Kidney tubule cell (primary cell): Measurements from ENCODE around the gene LMO4.

ENCODE experiments used
- DNase-seq: peaks from one replicate; pipeline ENCODE4 v3.0.0-alpha.2; 2018; ENCODE audit warnings: low spot score

LMO4 gene

DNA sequence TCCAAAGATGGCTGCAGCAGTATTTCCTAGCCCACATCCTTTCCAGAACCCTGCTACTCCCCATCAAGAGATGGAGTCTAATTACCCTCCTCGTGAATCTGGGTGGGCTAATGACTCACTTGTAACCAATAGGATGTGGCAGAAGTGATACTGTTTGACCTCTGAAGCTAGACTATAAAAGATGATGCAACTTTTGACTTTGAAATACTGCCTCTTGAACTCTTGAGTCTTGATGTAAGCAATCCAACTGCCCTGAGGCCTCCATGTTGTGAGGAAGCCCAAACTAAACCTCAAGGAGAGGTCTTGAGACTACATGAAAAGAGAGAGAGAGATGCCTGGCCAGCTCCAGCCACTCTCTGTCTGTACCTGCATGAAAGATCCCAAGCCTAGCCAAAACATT, 29.5 kb downstream of the LMO4 start:
- no peak for DNase-seq

DNA sequence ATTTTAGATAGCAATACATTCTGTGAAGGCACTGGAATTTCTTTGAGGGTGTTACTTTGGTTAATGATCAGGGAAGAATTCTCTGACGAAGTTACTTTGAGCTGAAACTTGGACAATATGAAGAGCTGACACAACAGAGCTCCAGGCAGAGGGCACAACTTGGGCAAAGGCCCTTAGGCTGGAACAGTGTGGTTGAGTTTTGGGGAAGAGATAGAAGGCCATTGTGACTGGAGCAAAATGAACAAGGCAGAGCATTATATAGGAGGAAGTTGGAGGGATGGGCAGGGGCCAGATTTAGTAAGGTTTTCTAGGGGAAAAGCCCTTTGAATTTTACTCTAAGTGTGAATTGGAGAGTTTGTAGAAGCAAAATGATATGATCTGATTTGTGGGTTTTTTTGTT, 30.9 kb downstream of the LMO4 start:
- no peak for DNase-seq

DNA sequence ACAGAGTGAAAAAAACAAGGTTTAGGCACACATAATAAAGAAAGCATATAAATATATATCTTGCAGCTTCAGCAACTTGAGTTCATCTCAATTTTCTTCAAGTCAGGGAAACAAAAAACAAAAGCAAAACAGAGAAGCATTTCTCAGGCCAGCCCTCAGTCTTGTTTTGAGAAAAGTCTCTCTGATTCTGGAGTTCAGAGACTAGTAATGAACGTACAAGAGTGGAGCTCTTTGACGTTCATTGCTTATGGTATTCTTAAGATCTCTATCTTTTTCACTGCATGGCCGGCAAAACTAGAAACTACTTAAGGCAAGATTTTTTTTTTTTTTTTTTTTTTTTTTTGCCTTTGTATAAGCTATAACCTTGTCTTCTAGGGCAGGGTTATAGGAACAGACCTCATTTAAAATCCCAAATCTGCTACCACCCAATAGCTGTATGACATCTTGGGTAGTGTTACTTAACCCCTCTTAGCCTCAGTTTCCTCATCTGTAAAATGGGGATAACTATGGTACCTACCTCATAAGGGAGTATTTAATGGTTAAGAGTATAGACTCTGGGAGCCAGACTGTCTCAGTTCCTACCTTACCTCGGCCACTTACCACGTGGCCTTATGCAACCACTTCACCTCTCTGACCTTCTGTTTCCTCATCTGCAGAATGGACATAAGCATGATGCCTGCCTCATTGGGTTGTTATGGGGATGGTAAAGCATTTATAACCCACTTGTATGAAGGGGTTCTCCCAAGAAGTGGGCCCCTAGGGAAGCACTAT, 33.6 kb downstream of the LMO4 start:
- DNase-seq: no peak

- no peak for DNase-seq
Observed at GRCh38 chr1:87362834-87363426, 34.2 kb downstream of the LMO4 start.

DNA sequence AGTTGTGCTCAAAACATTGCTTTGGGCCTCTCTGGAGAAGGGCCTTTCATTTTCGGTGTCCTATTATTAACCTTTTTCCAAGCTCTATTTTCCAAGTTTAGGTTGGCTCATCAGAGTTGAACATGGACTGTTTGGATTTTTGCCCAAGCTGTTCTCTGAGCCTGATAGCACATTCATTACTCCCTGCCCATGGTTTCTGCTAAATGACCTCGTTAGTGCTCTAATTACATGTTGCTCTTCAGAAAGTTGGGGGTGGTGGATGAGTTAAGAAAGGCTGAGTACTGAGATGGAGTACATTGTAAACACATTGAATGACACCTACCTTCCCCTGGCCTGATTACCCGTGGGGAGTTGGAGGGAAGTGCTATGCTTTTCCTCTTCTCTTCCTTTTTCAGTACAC, 38.9 kb downstream of the LMO4 start:
- no peak for DNase-seq

- DNase-seq: no peak
Observed at GRCh38 chr1:87368907-87369306, 40.2 kb downstream of the LMO4 start.

DNA sequence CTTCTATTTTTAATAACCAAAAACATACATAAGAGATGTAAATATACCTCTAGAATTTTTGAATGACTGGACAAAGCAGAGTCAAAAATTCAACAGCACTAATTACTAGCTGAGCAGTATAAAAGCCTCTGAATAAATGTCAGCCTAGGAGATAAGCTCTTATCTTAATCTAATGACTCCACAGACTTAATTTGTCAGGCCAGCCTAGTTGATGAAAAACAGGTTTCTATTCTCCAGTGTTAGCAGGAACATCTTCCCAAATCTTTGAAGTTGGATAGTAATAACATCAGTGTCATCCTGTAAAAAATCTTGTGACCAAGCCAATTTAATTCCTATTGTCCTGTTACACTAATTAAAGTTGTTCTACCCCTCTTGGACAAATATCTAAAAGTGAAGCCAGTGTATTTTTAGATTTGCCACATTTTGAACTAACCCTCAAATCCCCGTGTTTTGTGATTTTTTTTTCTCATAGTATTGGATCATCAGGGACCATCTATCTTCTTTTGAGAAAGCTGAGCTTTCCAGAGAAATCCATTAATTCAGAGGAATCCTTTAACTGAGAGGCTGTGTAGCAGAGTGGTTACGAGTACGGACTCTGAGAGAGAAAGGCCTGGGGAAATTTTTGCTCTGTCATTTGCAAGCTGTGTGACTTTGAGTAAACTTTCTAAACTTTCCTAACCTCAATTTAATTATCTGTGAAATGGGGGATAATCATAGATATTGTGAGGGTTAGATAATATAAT, 41.2 kb downstream of the LMO4 start:
- DNase-seq: no peak

DNA sequence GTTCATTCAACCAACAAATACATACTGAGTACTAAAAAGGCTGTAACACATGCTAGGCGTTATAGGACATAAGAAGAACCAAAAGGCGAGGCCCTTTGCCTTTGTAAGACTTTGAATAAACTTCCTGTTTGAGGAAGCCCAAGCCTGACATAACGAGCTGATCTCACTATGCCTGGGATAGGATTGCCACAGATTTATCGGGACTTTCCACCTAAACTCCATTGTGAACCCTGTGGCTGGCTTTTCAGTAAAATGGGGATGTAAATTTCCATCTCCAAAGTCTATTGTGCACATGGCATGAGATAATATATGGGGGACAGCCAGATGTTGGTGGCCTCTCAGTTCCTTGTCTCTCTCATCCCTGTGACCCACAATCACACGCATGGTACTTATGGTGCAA, 41.9 kb downstream of the LMO4 start:
- DNase-seq: no peak

DNA sequence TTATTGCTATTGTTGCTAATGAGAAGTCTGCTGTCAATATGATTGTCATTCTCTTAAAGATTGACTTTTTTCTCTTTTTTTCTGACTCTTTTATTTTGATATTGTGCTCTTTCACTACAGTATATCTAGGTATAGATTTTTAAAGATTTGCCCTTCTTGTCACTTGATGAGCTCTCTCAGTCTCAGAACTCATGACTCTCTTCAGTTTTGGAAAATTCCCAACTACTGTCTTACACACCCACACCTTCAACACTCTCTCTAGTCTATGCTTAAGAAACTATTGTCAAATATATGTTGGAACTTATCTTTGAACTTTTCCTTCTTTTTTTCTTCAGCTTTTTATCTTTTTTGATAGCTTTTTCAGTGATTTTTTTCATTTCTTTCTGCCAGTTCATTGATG, 50.6 kb downstream of the LMO4 start:
- DNase-seq: no peak

DNA sequence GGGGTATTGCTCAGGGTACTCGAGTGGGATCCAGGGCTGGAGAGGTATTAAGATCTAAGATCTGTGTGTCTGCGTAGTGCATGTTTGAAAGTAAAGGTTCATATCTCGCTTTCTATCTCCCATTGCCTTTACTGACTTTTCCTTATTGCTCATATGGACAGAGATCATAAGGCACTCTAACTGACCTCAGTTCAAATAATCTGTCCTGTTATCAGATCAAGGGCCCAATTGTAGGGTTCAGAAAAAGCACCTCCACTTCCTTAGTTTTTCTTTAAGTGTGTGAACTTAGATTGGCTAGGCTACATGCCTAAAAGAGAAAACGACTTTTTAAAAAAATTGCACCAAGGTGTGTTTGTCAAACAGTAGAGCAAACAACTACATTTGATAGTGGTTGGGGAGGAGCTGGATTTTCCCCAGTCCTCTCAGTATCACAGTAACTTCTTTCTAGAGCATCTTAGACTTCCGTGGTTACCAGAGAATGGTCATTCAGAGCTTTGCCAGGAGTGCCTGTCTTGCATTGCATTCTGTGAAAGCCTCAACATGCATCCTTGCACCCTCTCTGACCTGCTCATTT, 57.6 kb downstream of the LMO4 start:
- DNase-seq: no peak

DNA sequence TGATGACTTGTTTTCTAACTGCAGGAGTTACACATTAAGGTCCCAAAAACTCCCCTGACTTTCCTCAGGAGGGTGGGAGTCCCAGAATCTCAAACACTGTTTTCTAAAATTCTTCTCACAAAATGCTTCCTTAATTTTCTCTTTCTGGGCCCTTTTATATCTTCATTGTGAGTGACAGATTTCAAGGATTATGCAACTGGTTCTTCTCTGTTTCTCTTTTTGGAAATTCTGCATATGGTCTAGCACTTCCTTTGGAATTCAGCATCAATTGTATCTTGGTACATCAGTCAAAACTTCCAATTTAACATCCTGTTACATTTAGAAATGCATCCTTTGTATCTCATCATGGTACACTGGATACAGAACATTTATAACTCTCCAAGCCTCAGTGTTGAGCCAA, 59.7 kb downstream of the LMO4 start:
- no peak for DNase-seq

DNA sequence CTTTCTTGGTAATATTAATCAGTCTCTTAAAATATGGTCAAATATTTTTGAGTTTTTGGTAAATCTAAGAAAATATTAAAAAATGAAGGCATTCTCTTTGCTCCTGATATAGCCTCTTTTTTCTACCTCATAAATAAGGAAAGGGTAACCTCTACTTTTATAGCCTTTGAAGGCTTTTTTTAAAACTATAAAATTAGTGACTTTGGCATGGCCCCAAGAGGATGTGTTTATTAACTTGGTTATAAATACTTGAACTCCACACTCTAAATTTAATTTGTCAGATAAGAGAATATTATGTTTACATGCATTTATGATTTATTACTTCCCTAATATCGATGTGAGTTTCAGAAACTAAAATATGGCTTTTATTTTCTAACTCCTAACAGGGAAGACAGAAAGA, 60.3 kb downstream of the LMO4 start:
- DNase-seq: no peak

DNA sequence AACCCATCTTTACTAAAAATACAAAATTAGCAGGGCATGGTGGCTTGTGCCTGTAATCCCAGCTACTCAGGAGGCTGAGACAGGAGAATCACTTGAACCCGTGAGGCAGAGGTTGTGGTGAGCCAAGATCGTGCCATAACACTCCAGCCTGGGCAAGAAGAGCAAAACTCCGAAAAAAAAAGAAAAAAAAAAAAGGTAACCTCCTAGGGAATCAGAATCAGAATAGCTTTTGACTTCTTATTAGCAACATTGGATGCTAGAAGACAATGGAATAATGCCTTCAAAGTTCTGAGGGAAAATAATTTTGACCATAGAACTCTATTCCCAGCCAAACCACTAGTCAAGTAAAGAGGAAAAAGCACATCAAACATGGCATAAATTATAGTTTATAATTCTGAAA, 60.9 kb downstream of the LMO4 start:
- DNase-seq: no peak

DNA sequence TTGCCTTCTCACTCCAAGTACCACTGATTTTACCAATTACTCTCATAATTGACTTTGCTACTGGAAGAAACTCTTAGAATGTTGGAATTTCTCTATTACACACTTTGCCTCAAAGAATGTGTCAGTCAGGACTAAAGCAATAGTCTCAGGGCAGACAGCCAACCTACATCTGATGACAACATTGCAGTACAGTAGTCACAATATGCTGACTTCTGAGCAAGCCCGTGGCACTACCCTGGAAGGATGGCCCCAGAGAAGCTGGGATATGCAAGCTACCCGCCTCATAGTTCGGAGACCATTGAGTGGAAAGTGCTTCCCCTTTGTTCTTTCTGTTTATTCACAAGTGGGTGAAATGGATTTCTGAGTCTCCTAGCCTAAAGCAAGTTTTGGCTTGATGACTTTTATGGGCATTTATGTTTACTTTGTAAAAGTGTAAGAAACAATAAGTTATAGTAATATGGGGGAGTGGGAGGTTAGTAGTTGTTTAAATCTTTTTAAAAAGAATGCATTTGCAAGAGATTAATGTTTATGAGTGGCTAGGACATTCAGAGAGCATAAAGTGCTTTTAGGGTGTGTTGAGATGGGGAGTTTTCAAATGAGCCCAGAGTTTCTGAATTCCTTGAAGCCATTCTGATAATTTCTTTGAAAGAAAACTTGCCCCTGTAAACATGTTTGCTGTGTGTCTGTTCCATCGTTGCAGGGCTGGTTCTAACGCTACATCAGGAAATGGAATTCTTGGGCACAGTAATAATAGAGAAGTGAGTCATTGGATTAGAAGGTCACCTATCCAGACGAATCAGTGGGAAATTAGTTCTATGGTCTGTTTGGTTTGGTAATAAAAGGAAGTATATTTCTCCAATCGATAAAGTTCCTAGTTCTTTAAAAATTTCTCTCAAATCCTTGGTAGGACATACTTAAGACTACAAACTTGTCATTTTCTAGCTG, 63.8 kb downstream of the LMO4 start:
- peak; percentile 87 for DNase-seq

GRCh38 chr1:87393445-87394085, 64.9 kb downstream of the LMO4 start:
- DNase-seq: no peak

DNA sequence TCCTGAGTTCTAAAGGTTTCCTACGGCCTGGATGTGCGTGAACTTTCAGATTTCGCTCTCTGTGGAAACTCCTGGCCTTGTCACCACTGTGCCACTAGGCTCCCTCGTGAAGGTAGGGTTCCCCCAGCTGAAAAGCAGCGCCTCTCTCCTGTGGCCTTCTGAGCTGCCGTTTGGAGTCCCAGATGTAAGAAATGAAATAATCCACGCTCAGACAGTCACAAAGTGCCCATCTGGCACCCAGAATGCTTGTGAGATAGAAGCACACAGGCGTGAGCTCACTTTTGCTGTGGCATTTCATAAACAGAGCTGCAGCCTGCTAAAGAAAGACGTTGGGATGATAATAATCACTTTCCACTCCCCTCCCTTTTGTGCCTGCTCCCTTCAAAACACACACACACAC, 65.8 kb downstream of the LMO4 start:
- DNase-seq: no peak

DNA sequence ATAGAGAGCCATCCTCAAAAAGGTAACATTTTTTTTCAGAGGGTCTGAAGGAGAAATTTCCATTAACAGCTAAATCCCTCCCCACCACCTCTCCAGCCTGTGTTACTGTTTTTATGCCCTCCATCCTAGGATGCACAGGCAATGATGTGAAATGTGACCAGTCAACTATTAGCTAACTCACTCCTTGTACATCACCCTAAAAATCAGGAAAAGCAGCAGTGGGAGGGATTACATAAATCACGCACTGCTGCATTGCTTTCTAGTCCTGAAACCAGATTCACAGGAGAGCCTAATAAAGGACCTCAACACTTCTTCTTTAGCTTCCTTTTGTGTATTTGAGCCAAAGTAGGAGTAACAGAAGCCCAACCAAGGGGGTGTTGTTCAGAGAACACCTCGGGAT, 66.3 kb downstream of the LMO4 start:
- DNase-seq: no peak
